Activated naive CD4-positive, alpha-beta T cell treated with anti-CD3 and anti-CD28 coated beads, Interleukin-2, amount 50 U/mL, for 72 hours (primary cell): Measurements from ENCODE around the gene S1PR1. TPM values are rescaled to one million over a fixed set of nuclear protein-coding genes. Genes with fewer than 3 reads are reported as not detected.

Experiments used
- ATAC-seq, 2 donors: fragments of 150-1000 bp; cut with Tn5 transposase; 2 replicates each; pipeline ENCODE4 v1.10.0; 2021; ENCODE audit warnings: mild to moderate bottlenecking in 2 of 2, moderate library complexity in 2 of 2
- DNase-seq, 2 donors: peaks; one replicate each; pipeline ENCODE4 v3.0.0; 2021 to 2022; ENCODE audit warnings: low spot score in 2 of 2
- H3K27ac Mint-ChIP-seq, 2 donors: one replicate each; pipeline ENCODE4 v1.8.0; 2022; ENCODE audit warnings: mild to moderate bottlenecking in 2 of 2, mixed read lengths in 2 of 2
- H3K36me3 Mint-ChIP-seq, 2 donors: one replicate each; pipeline ENCODE4 v1.8.0; 2022; ENCODE audit warnings: mixed read lengths in 2 of 2
- H3K9me3 Mint-ChIP-seq, 2 donors: one replicate each; pipeline ENCODE4 v1.8.0; 2022; ENCODE audit warnings: mixed read lengths in 2 of 2
- total RNA-seq, 2 donors: library from RNA; stranded (reverse); gene quantifications; one replicate each; pipeline ENCODE4 v1.2.3, GENCODE V29; 2022

S1PR1 gene
- total RNA-seq, 2 donors from 2014 or later, result 125 to 221 TPM

GRCh38 chr1:101280942-101281654 is 44.3 kb downstream of the S1PR1 start:
- H3K36me3 Mint-ChIP-seq, result peaks cover 0 to 16% of the 10 kb centered on the region in 2 donors
- DNase-seq (no peak), ATAC-seq (no peak)
- no peaks in the 10 kb centered on the region for H3K9me3 Mint-ChIP-seq
- no peak overlapping the region for H3K27ac Mint-ChIP-seq

- Mint-ChIP-seq H3K36me3 (peaks cover 0 to 16% of the 10 kb centered on the region in 2 donors), H3K27ac (no peak overlapping the region), H3K9me3 (no peaks in the 10 kb centered on the region)
- ATAC-seq, result no peak
- no peak for DNase-seq
Observed at GRCh38 chr1:101281751-101282150, 44.9 kb downstream of the S1PR1 start.

- Mint-ChIP-seq H3K27ac (peak overlapping the region; percentile 6 to 91), H3K9me3 (no peaks in the 10 kb centered on the region), H3K36me3 (peaks cover 0 to 16% of the 10 kb centered on the region in 2 donors)
- DNase-seq, result no peak
- no peak for ATAC-seq
Observed at GRCh38 chr1:101282314-101283038, 45.7 kb downstream of the S1PR1 start.

- Mint-ChIP-seq H3K9me3 (no peaks in the 10 kb centered on the region), H3K36me3 (peaks cover 0 to 16% of the 10 kb centered on the region in 2 donors), H3K27ac (peak overlapping the region; percentile 91 to 95)
- no peak for ATAC-seq
- no peak for DNase-seq
Observed at GRCh38 chr1:101283443-101283842, 46.6 kb downstream of the S1PR1 start.

- Mint-ChIP-seq H3K9me3 (no peaks in the 10 kb centered on the region), H3K27ac (peak overlapping the region; percentile 91 to 95), H3K36me3 (peaks cover 0 to 16% of the 10 kb centered on the region in 2 donors)
- ATAC-seq (peak; percentile 65 to 72), DNase-seq (peak in 1 of 2 donors; percentile 42)
Observed at GRCh38 chr1:101284021-101284420, 47.2 kb downstream of the S1PR1 start.

- Mint-ChIP-seq H3K27ac (peak overlapping the region; percentile 91 to 95), H3K9me3 (no peaks in the 10 kb centered on the region), H3K36me3 (peaks cover 0 to 16% of the 10 kb centered on the region in 2 donors)
- DNase-seq (no peak), ATAC-seq (peak; percentile 5 to 18)
Observed at GRCh38 chr1:101284622-101285218, 47.9 kb downstream of the S1PR1 start.

- H3K27ac Mint-ChIP-seq, result peak overlapping the region; percentile 63 to 73
Observed at GRCh38 chr1:101285922-101286570, 49.2 kb downstream of the S1PR1 start.

GRCh38 chr1:101288491-101288944 is 51.7 kb downstream of the S1PR1 start:
- Mint-ChIP-seq H3K9me3 (no peaks in the 10 kb centered on the region), H3K27ac (peak overlapping the region in 1 of 2 donors; percentile 8), H3K36me3 (peaks cover 0 to 10% of the 10 kb centered on the region in 2 donors)
- ATAC-seq (peak; percentile 20 to 28), DNase-seq (peak in 1 of 2 donors; percentile 68)

More at GRCh38 chr1:101285922-101286570, 49.2 kb downstream of the S1PR1 start:
- Mint-ChIP-seq H3K9me3 (no peaks in the 10 kb centered on the region), H3K36me3 (peaks cover 0 to 16% of the 10 kb centered on the region in 2 donors)
- no peak for DNase-seq
- peak; percentile 21 to 32 for ATAC-seq

- no peaks in the 10 kb centered on the region for H3K9me3 Mint-ChIP-seq
- no peak for DNase-seq
- peak in 1 of 2 donors; percentile 1 for ATAC-seq
- peak overlapping the region; percentile 84 to 95 for H3K27ac Mint-ChIP-seq
- no peaks in the 10 kb centered on the region for H3K36me3 Mint-ChIP-seq
Observed at GRCh38 chr1:101290119-101290921, 53.5 kb downstream of the S1PR1 start.

Other genes with a start within 250 kb of the S1PR1 start
- gene DPH5, start 211.2 kb upstream of the S1PR1 start, total RNA-seq, result 10 to 100 TPM; 23.2 to 44.0 TPM